GM12878 (cell line): ENCODE data around the gene CFAP141. TPM values are rescaled to one million over a fixed set of nuclear protein-coding genes. Genes with fewer than 3 reads are reported as not detected.
"Not testable (repeated sequence)": the region's sequence is repeated elsewhere in the genome, so short reads cannot be mapped to it uniquely, and the experiment has no call there.

Source experiments
- ATAC-seq: fragments of 200-7000 bp; cut with Tn5 transposase; 3 replicates; pipeline ENCODE4 v1.9.1; 2020; ENCODE audit warnings: mild to moderate bottlenecking, moderate library complexity
- BruUV-seq: library from RNA; stranded (reverse); fragments of 400-500 nt; replicated peaks from 2 replicates; lab custom pipeline; 2021; lab: Mats Ljungman, UMichigan
- CTCF ChIA-PET: fragments of 300-600 bp; sonication (Branson Sonifier 250); formaldehyde crosslinking; extraction: SDS; loops from one replicate; lab custom pipeline; 2021; ENCODE audit warnings: inconsistent platforms; lab: Yijun Ruan, JAX
- POLR2A ChIA-PET: fragments of 350-600 bp; formaldehyde crosslinking; extraction: SDS; loops from one replicate; lab custom pipeline; 2021; ENCODE audit warnings: inconsistent platforms; lab: Charles Lee
- RAD21 ChIA-PET: fragments of 300-600 bp; sonication (Branson Sonifier 250); formaldehyde crosslinking; loops from one replicate; lab custom pipeline; 2023; ENCODE audit warnings: antibody characterized with exemption; ENCODE audit not compliant: unreplicated experiment; lab: Charles Lee
- SMC1A ChIA-PET: fragments of 300-600 bp; sonication (Branson Sonifier 250); formaldehyde crosslinking; loops from one replicate; lab custom pipeline; 2023; ENCODE audit not compliant: unreplicated experiment, uncharacterized antibody; lab: Charles Lee
- DNase-seq: peaks from one replicate; pipeline ENCODE4 v3.0.0-alpha.2; 2011; ENCODE audit warnings: low read depth, low spot score
- FAIRE-seq: peaks from 3 replicates; lab custom pipeline; 2011; peaks lifted over from hg19 to GRCh38; lab: Jason Lieb, UNC
- H2AFZ ChIP-seq: 2 replicates; pipeline ENCODE4 v1.6.0; 2011; ENCODE audit warnings: low read depth, low read length, control low read depth; ENCODE audit not compliant: control insufficient read depth
- H3K27ac ChIP-seq: 2 replicates; pipeline ENCODE4 v1.5.1; 2011; ENCODE audit warnings: control low read depth; ENCODE audit not compliant: control insufficient read depth, insufficient read depth
- H3K27me3 ChIP-seq, 2 experiments: replicated peaks in 1 of 2; 2 replicates each; pipeline versions ENCODE4 v1.6.0 to v1.6.1; 2011; ENCODE audit warnings: low read length in 1 of 2; ENCODE audit not compliant: control insufficient read depth in 2 of 2, insufficient read depth in 2 of 2
- H3K36me3 ChIP-seq, 2 experiments: 2 replicates each; pipeline ENCODE4 v1.5.1; 2011; ENCODE audit warnings: low read length in 1 of 2; ENCODE audit not compliant: control insufficient read depth in 2 of 2, insufficient read depth in 2 of 2
- H3K4me1 ChIP-seq: 2 replicates; pipeline ENCODE4 v1.6.1; 2011; ENCODE audit warnings: mild to moderate bottlenecking, low read length, moderate library complexity, mixed read lengths; ENCODE audit not compliant: control insufficient read depth, insufficient read depth
- H3K4me2 ChIP-seq: 2 replicates; pipeline ENCODE4 v1.6.0; 2011; ENCODE audit warnings: control low read depth; ENCODE audit not compliant: control insufficient read depth, insufficient read depth
- H3K4me3 ChIP-seq: fragments of 200-600 bp; sonication (generic); 2 replicates; pipeline ENCODE4 v1.5.1; 2016
- H3K79me2 ChIP-seq: 2 replicates; pipeline ENCODE4 v1.6.0; 2011; ENCODE audit warnings: low read length; ENCODE audit not compliant: control insufficient read depth, insufficient read depth
- H3K9ac ChIP-seq: 2 replicates; pipeline ENCODE4 v1.8.0; 2011; ENCODE audit warnings: low read length, control low read depth, mixed read lengths; ENCODE audit not compliant: control insufficient read depth, insufficient read depth
- H3K9me3 ChIP-seq: replicated peaks from 3 replicates; pipeline ENCODE4 v1.5.1; 2011; ENCODE audit warnings: mild to moderate bottlenecking, low read length; ENCODE audit not compliant: control insufficient read depth, insufficient read depth
- H4K20me1 ChIP-seq: 2 replicates; pipeline ENCODE4 v1.6.0; 2011; ENCODE audit not compliant: control insufficient read depth, insufficient read depth
- WGBS: methylation state at CpG from one replicate; pipeline ENCODE4 v1.1.6; 2016; ENCODE audit warnings: low lambda C conversion rate; ENCODE audit not compliant: insufficient replicate concordance, insufficient coverage; ENCODE audit errors: missing lambda C conversion rate; 5-methylcytosine and 5-hydroxymethylcytosine counted together
- in situ Hi-C: fragments of 300-500 bp; cut with MboI; formaldehyde crosslinking; loops from 9 replicates; pipeline ENCODE4 v1.14.3; 2018; ENCODE audit warnings: mixed read lengths
- intact Hi-C: fragments of 100-400 bp; cut with micrococcal nuclease; formaldehyde crosslinking; loops from one replicate; pipeline ENCODE4 v1.14.2; 2022; ENCODE audit not compliant: unreplicated experiment
- polyA plus RNA-seq, 11 experiments: library from polyadenylated mRNA; depleted of rRNA in 4 of 11; unstranded in 6 of 11; stranded (reverse) in 5 of 11; fragments of >200 nt; fragmentation: Nextera tagmentation in 4 of 11; fragmentation: Illumina TruSeq in 1 of 11; extraction: Ambion mirVana in 4 of 11; extraction: Trizol in 1 of 11; gene quantifications; 1 replicate in 1 of 11; 2 replicates in 10 of 11; pipeline versions ENCODE4 v1.2.1 to v1.2.3, GENCODE V29; 2011 to 2016; ENCODE audit warnings: inconsistent platforms in 2 of 11, missing spikeins in 2 of 11, low read depth in 1 of 11
- total RNA-seq, 4 experiments: library from RNA; depleted of rRNA in 3 of 4; stranded (reverse); fragments of >200 nt in 3 of 4; fragmentation: Illumina TruSeq in 1 of 4; extraction: Trizol in 1 of 4; gene quantifications; 2 replicates each; pipeline versions ENCODE4 v1.2.1 to v1.2.3, GENCODE V29; 2013 to 2021

Gene CFAP141
- total and polyA plus RNA-seq, 10 of the 15 experiments (the other 5 are each of a cell fraction or from before 2014, with no cell fraction given): not detected

DNA sequence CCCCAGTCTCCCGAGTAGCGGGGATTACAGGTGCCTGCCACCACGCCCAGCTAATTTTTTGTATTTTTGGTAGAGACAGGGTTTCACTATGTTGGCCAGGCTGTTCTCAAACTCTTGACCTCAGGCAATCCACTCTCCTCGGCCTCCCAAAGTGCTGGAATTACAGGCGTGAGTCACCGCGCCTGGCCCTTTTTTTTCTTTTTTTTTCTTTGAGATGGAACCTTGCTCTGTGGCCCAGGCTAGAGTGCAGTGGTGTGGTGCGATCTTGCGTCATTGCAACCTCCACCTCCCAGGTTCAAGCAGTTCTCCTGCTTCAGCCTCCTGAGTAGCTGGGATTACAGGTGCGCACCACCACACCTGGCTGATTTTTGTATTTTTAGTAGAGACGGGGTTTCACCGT, 27.0 kb upstream of the CFAP141 start:
- RAD21 ChIA-PET, H3K27ac ChIP-seq, H3K9me3 ChIP-seq, H2AFZ ChIP-seq, H3K4me3 ChIP-seq, DNase-seq, H3K27me3 ChIP-seq, FAIRE-seq, H3K9ac ChIP-seq, in situ Hi-C loops, H4K20me1 ChIP-seq, intact Hi-C loops, SMC1A ChIA-PET, POLR2A ChIA-PET, H3K4me1 ChIP-seq, H3K79me2 ChIP-seq, ATAC-seq, BruUV-seq, H3K4me2 ChIP-seq: not testable (repeated sequence)
- WGBS: 97% methylated on average over 12 of the region's 12 CpGs
- CTCF ChIA-PET: interaction anchor here (0.7 kb wide), 2 partner anchors 32 kb away, joined by 3 to 5 read pairs; no protein-coding TSS in a partner anchor
- peaks cover 12 to 37% of the 10 kb centered on the region in 2 experiments for H3K36me3 ChIP-seq

DNA sequence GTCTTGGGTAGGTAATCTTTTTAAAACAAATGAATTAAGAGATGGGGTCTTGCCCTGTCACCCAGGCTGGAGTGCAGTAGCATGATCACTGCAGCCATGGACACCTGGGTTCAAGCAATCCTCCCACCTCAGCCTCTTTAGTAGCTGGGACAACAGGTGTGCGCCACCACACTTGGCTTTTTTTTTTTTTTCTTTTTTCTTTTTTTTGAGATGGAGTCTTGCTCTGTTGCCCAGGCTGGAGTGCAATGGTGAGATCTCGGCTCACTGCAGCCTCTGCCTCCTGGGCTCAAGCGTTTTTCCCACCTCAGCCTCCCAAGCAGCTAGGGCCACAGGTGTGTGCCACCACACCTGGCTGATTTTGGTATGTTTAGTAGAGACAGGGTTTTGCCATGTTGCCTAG, 25.0 kb upstream of the CFAP141 start:
- WGBS: 100% methylated on average over 2 of the region's 3 CpGs
- H3K9me3 ChIP-seq, CTCF ChIA-PET, H3K27me3 ChIP-seq, H2AFZ ChIP-seq, H3K4me2 ChIP-seq, intact Hi-C loops, RAD21 ChIA-PET, H3K4me3 ChIP-seq, FAIRE-seq, ATAC-seq, H3K27ac ChIP-seq, H4K20me1 ChIP-seq, POLR2A ChIA-PET, BruUV-seq, in situ Hi-C loops, DNase-seq, H3K9ac ChIP-seq, H3K4me1 ChIP-seq: not testable (repeated sequence)
- SMC1A ChIA-PET: interaction anchor here (1.3 to 2.2 kb wide), 4 partner anchors 9 to 41 kb away, joined by 3 to 7 read pairs (median 3); partner anchors contain the start of gene HAX1
- Histone ChIP-seq H3K79me2 (peaks cover 17% of the 10 kb centered on the region), H3K36me3 (peaks cover 12 to 40% of the 10 kb centered on the region in 2 experiments)
